Upper lobe of left lung (tissue), 6 donors: ENCODE results near the gene GAA. TPM values are rescaled to one million over a fixed set of nuclear protein-coding genes. Genes with fewer than 3 reads are reported as not detected.

Experiments used
- ATAC-seq, 2 donors: fragments of 200-7000 bp; cut with Tn5 transposase; one replicate each; pipeline ENCODE4 v1.9.1; 2022; ENCODE audit warnings: mild to moderate bottlenecking in 2 of 2, moderate library complexity in 2 of 2; ENCODE audit not compliant: low FRiP score in 2 of 2
- DNase-seq, 2 donors: peaks; one replicate each; pipeline ENCODE4 v3.0.0-alpha.2; 2019 to 2020
- H3K27ac ChIP-seq, 4 donors: fragments of 200-600 bp; sonication (generic); one replicate each; pipeline ENCODE4 v1.5.1; 2016 to 2019
- H3K27me3 ChIP-seq, 4 donors: fragments of 200-600 bp; sonication (generic); one replicate each; pipeline ENCODE4 v1.5.1; 2017 to 2019
- H3K36me3 ChIP-seq, 4 donors: fragments of 200-600 bp; sonication (generic); one replicate each; pipeline ENCODE4 v1.5.1; 2016 to 2019
- H3K4me1 ChIP-seq, 4 donors: fragments of 200-600 bp; sonication (generic); one replicate each; pipeline ENCODE4 v1.5.1; 2018 to 2019
- H3K4me3 ChIP-seq, 4 donors: fragments of 200-600 bp; sonication (generic); one replicate each; pipeline ENCODE4 v1.5.1; 2017 to 2019; ENCODE audit warnings: mild to moderate bottlenecking in 2 of 4, moderate library complexity in 1 of 4
- H3K9me3 ChIP-seq, 4 donors: fragments of 200-600 bp; sonication (generic); one replicate each; pipeline ENCODE4 v1.5.1; 2018 to 2019
- CTCF ChIP-seq, 6 experiments: fragments of 450-650 bp in 4 of 6; fragments of 200-600 bp in 2 of 6; sonication (generic) in 2 of 6; IDR thresholded peaks; one replicate each; pipeline ENCODE4 v1.5.1; 2016 to 2019; ENCODE audit warnings: antibody characterized with exemption in 6 of 6
- EP300 ChIP-seq, 4 donors: sonication (generic); formaldehyde crosslinking; IDR thresholded peaks; one replicate each; pipeline ENCODE4 v1.5.1; 2017; ENCODE audit warnings: antibody characterized with exemption in 4 of 4, control low read depth in 2 of 4
- POLR2A ChIP-seq, 4 donors: fragments of 450-650 bp; IDR thresholded peaks; one replicate each; pipeline ENCODE4 v1.5.1; 2016 to 2017; ENCODE audit warnings: antibody characterized with exemption in 4 of 4, mild to moderate bottlenecking in 2 of 4
- POLR2AphosphoS5 ChIP-seq, 2 donors: sonication (generic); formaldehyde crosslinking; IDR thresholded peaks; one replicate each; pipeline ENCODE4 v1.5.1; 2017; ENCODE audit warnings: antibody characterized with exemption in 2 of 2
- WGBS, 2 donors: methylation state at CpG; one replicate each; pipeline ENCODE4 v1.1.5; 2017 to 2018; 5-methylcytosine and 5-hydroxymethylcytosine counted together
- total RNA-seq, 6 donors: library from RNA; depleted of rRNA in 4 of 6; stranded (reverse); fragments of >200 nt in 4 of 6; gene quantifications; one replicate each; pipeline versions ENCODE4 v1.1.0 to v1.2.1, GENCODE V29; 2016 to 2021
- donor health status: DM: no; HTN: no; CAD: no; lungs with moderate emphysema.
- donor health status: DM: no; HTN: yes; CAD: no; lungs with severe emphysema.

GAA gene
- total RNA-seq, 6 donors from 2014 or later: 54.7 to 178 (median 157) TPM

- TF ChIP-seq EP300 (IDR thresholded peaks at IDR 0.05) (no peak), POLR2AphosphoS5 (IDR thresholded peaks at IDR 0.05) (no peak), CTCF (IDR thresholded peaks at IDR 0.05) (no peak), POLR2A (IDR thresholded peaks at IDR 0.05) (no peak)
- Histone ChIP-seq H3K4me3 (no peak overlapping the region), H3K36me3 (no peaks in the 10 kb centered on the region), H3K4me1 (peaks cover 3 to 9% (median 8%) of the 10 kb centered on the region in 4 donors), H3K27me3 (no peaks in the 10 kb centered on the region), H3K27ac (no peak overlapping the region), H3K9me3 (no peaks in the 10 kb centered on the region)
- ATAC-seq: no peak
- DNase-seq: no peak
- WGBS, 2 donors: 79 to 88% methylated on average over 12 of the region's 12 CpGs
These were observed 4.8 kb upstream of the GAA start for GRCh38 chr17:80096561-80097021.

GRCh38 chr17:80097127-80097621 lies 4.2 kb upstream of the GAA start:
- DNase-seq: no peak
- TF ChIP-seq POLR2AphosphoS5 (IDR thresholded peaks at IDR 0.05): no peak
- no peak for TF ChIP-seq EP300 (IDR thresholded peaks at IDR 0.05)
- TF ChIP-seq POLR2A (IDR thresholded peaks at IDR 0.05): no peak
- no peak for TF ChIP-seq CTCF (IDR thresholded peaks at IDR 0.05)
- H3K9me3 ChIP-seq: no peaks in the 10 kb centered on the region
- WGBS, 2 donors: 90 to 91% methylated on average over 17 of the region's 17 CpGs
- H3K4me1 ChIP-seq: peaks cover 8 to 13% (median 10%) of the 10 kb centered on the region in 4 donors
- ATAC-seq: no peak
- no peaks in the 10 kb centered on the region for H3K27me3 ChIP-seq
- no peak overlapping the region for H3K27ac ChIP-seq
- no peaks in the 10 kb centered on the region for H3K36me3 ChIP-seq
- no peak overlapping the region for H3K4me3 ChIP-seq

GRCh38 chr17:80097844-80098691 lies 3.3 kb upstream of the GAA start:
- DNase-seq: no peak
- 90 to 94% methylated on average over 17 to 23 of the region's 23 CpGs for WGBS, 2 donors
- no peak for ATAC-seq
- H3K4me3 ChIP-seq: no peak overlapping the region
- no peaks in the 10 kb centered on the region for H3K9me3 ChIP-seq
- no peak for TF ChIP-seq CTCF (IDR thresholded peaks at IDR 0.05)
- no peak for TF ChIP-seq POLR2A (IDR thresholded peaks at IDR 0.05)
- H3K27ac ChIP-seq: no peak overlapping the region
- peaks cover 13 to 22% (median 16%) of the 10 kb centered on the region in 4 donors for H3K4me1 ChIP-seq
- no peaks in the 10 kb centered on the region for H3K27me3 ChIP-seq
- no peaks in the 10 kb centered on the region for H3K36me3 ChIP-seq

- Histone ChIP-seq H3K27ac (no peak overlapping the region), H3K36me3 (no peaks in the 10 kb centered on the region), H3K9me3 (no peaks in the 10 kb centered on the region), H3K27me3 (no peaks in the 10 kb centered on the region), H3K4me1 (peaks cover 13 to 33% (median 16%) of the 10 kb centered on the region in 4 donors), H3K4me3 (no peak overlapping the region)
- WGBS, 2 donors: 84 to 90% methylated on average over 16 to 27 of the region's 27 CpGs
- ATAC-seq: no peak
- TF ChIP-seq POLR2AphosphoS5 (IDR thresholded peaks at IDR 0.05): no peak
- TF ChIP-seq CTCF (IDR thresholded peaks at IDR 0.05): no peak
- TF ChIP-seq EP300 (IDR thresholded peaks at IDR 0.05): no peak
- no peak for TF ChIP-seq POLR2A (IDR thresholded peaks at IDR 0.05)
- DNase-seq: no peak
These were observed 1.9 kb upstream of the GAA start for GRCh38 chr17:80099291-80100034.
